K562 (cell line): ENCODE results near the gene CTNNA3. TPM values are rescaled to one million over a fixed set of nuclear protein-coding genes. Genes with fewer than 3 reads are reported as not detected.

Source experiments
- ATAC-seq: fragments of 200-7000 bp; cut with Tn5 transposase; 3 replicates; pipeline ENCODE4 v1.9.1; 2020; ENCODE audit warnings: moderate library complexity
- BruUV-seq: library from RNA; stranded (reverse); fragments of 400-500 nt; replicated peaks from 2 replicates; lab custom pipeline; 2021; lab: Mats Ljungman, UMichigan
- CTCF ChIA-PET: fragments of 300-600 bp; formaldehyde crosslinking; extraction: SDS; loops from one replicate; lab custom pipeline; 2021; ENCODE audit warnings: low intra/inter-chr PET ratio; lab: Yijun Ruan, JAX
- POLR2A ChIA-PET: fragments of 300-600, 350-650 bp; sonication (Branson Sonifier 250); formaldehyde crosslinking; extraction: SDS; loops from one replicate; lab custom pipeline; 2021; ENCODE audit warnings: antibody characterized with exemption, inconsistent platforms; lab: Yijun Ruan, JAX
- DNase-seq, 4 experiments: peaks; one replicate each; pipeline versions ENCODE4 v3.0.0 to v3.0.0-alpha.2; 2011 to 2018; ENCODE audit warnings: low spot score in 3 of 4, mixed read lengths in 3 of 4; ENCODE audit errors: extremely low read depth in 1 of 4
- FAIRE-seq: peaks from 2 replicates; lab custom pipeline; 2011; peaks lifted over from hg19 to GRCh38; lab: Jason Lieb, UNC
- H2AFZ ChIP-seq: 2 replicates; pipeline ENCODE4 v1.6.0; 2011; ENCODE audit warnings: low read depth, low read length, control low read depth, inconsistent platforms
- H3K27ac ChIP-seq: fragments of 200-600 bp; 3 replicates; pipeline ENCODE4 v1.8.0; 2011; ENCODE audit warnings: low read depth, mild to moderate bottlenecking, control low read depth, inconsistent platforms, low read length, moderate library complexity, mixed read lengths; ENCODE audit errors: extremely low read depth
- H3K27me3 ChIP-seq, 2 experiments: fragments of 300-600 bp in 1 of 2; 2 replicates in 1 of 2; 3 replicates in 1 of 2; pipeline versions ENCODE4 v1.6.0 to v1.8.0; 2011; ENCODE audit warnings: inconsistent platforms in 2 of 2, low read length in 2 of 2, mild to moderate bottlenecking in 1 of 2, mixed read lengths in 1 of 2, moderate library complexity in 1 of 2; ENCODE audit not compliant: control insufficient read depth in 2 of 2, insufficient read depth in 2 of 2
- H3K36me3 ChIP-seq: fragments of 300-600 bp; 3 replicates; pipeline ENCODE4 v1.8.0; 2011; ENCODE audit warnings: mild to moderate bottlenecking, low read length, inconsistent platforms; ENCODE audit not compliant: control insufficient read depth, insufficient read depth
- H3K4me1 ChIP-seq, 2 experiments: fragments of 200-600 bp in 1 of 2; replicated peaks in 1 of 2; 2 replicates in 1 of 2; 3 replicates in 1 of 2; pipeline versions ENCODE4 v1.5.1 to v1.8.0; 2011; ENCODE audit warnings: inconsistent platforms in 2 of 2, low read length in 2 of 2, mild to moderate bottlenecking in 1 of 2, mixed read lengths in 1 of 2, moderate library complexity in 1 of 2; ENCODE audit not compliant: control insufficient read depth in 2 of 2, insufficient read depth in 2 of 2
- H3K4me2 ChIP-seq: 2 replicates; pipeline ENCODE4 v1.6.1; 2011; ENCODE audit warnings: low read length, control low read depth, inconsistent platforms, mixed read lengths; ENCODE audit not compliant: insufficient read depth
- H3K4me3 ChIP-seq: fragments of 200-600 bp; sonication (generic), shearing (Covaris generic); 2 replicates; pipeline ENCODE4 v1.5.1; 2016; ENCODE audit warnings: control low read depth, inconsistent platforms
- H3K79me2 ChIP-seq: fragments of 200-600 bp; 3 replicates; pipeline ENCODE4 v1.8.0; 2011; ENCODE audit warnings: low read length, inconsistent platforms; ENCODE audit not compliant: control insufficient read depth, insufficient read depth
- H3K9ac ChIP-seq, 2 experiments: 2 replicates each; pipeline versions ENCODE4 v1.6.0 to v1.6.1; 2011; ENCODE audit warnings: low read depth in 2 of 2, low read length in 2 of 2, control low read depth in 1 of 2, inconsistent platforms in 1 of 2, mild to moderate bottlenecking in 1 of 2, mixed read lengths in 1 of 2; ENCODE audit not compliant: insufficient read depth in 1 of 2
- H3K9me1 ChIP-seq: one replicate; pipeline ENCODE4 v1.6.0; 2011; ENCODE audit warnings: inconsistent platforms, mild to moderate bottlenecking, low read length, moderate library complexity; ENCODE audit not compliant: control insufficient read depth, insufficient read depth
- H3K9me3 ChIP-seq: replicated peaks from 2 replicates; pipeline ENCODE4 v1.5.1; 2011; ENCODE audit warnings: low read depth, low read length, inconsistent platforms; ENCODE audit not compliant: control insufficient read depth, insufficient read depth
- H4K20me1 ChIP-seq: replicated peaks from 2 replicates; pipeline ENCODE4 v1.6.1; 2011; ENCODE audit warnings: low read length, inconsistent platforms, mixed read lengths; ENCODE audit not compliant: control insufficient read depth, insufficient read depth
- ARNT ChIP-seq, 2 experiments: fragments of 450-650 bp; IDR thresholded peaks; 2 replicates each; pipeline ENCODE4 v1.6.1; 2016; ENCODE audit warnings: mild to moderate bottlenecking in 1 of 2
- CHCHD3 ChIP-seq: fragments of 250-450 bp; sonication (Bioruptor Pico); IDR thresholded peaks from 2 replicates; pipeline ENCODE4 v2.1.2; 2022; ENCODE audit warnings: mild to moderate bottlenecking
- NEUROD1 ChIP-seq: fragments of 150-350 bp; IDR thresholded peaks from 2 replicates; pipeline ENCODE4 v1.6.1; 2014; ENCODE audit warnings: borderline replicate concordance, low read length, low read depth; ENCODE audit not compliant: partially characterized antibody
- PHTF2 ChIP-seq: fragments of 250-450 bp; sonication (Bioruptor Pico); IDR thresholded peaks from 2 replicates; pipeline ENCODE4 v1.5.0; 2021; ENCODE audit warnings: mild to moderate bottlenecking
- RBM17 ChIP-seq: fragments of 200-400 bp; formaldehyde crosslinking; IDR thresholded peaks from 2 replicates; pipeline ENCODE4 v1.6.1; 2017; ENCODE audit warnings: low read depth, mild to moderate bottlenecking, low read length, borderline replicate concordance
- RUNX1 ChIP-seq: sonication (generic); IDR thresholded peaks from 2 replicates; pipeline ENCODE4 v1.6.1; 2016; ENCODE audit warnings: antibody characterized with exemption, low read depth
- SREBF1 ChIP-seq: fragments of 150-350 bp; IDR thresholded peaks from 2 replicates; pipeline ENCODE4 v1.6.1; 2014; ENCODE audit warnings: antibody characterized with exemption, low read depth, low read length, borderline replicate concordance
- SRSF1 ChIP-seq: fragments of 200-400 bp; formaldehyde crosslinking; IDR thresholded peaks from 2 replicates; pipeline ENCODE4 v1.6.1; 2017; ENCODE audit warnings: mild to moderate bottlenecking, low read depth, low read length, moderate library complexity
- TCF7L2 ChIP-seq: fragments of 150-350 bp; IDR thresholded peaks from 2 replicates; pipeline ENCODE4 v1.6.1; 2016; ENCODE audit warnings: low read depth, mild to moderate bottlenecking, low read length, moderate library complexity
- XRCC3 ChIP-seq: fragments of 450-650 bp; IDR thresholded peaks from 2 replicates; pipeline ENCODE4 v1.6.1; 2017; ENCODE audit warnings: mild to moderate bottlenecking, moderate library complexity
- YBX1 ChIP-seq: fragments of 450-650 bp; IDR thresholded peaks from 2 replicates; pipeline ENCODE4 v1.7.1; 2016; ENCODE audit warnings: mild to moderate bottlenecking
- ZNF3 ChIP-seq: fragments of 250-450 bp; sonication (Bioruptor Pico); IDR thresholded peaks from 2 replicates; pipeline ENCODE4 v1.5.0; 2021; ENCODE audit warnings: mild to moderate bottlenecking, moderate library complexity
- ZNF408 ChIP-seq: fragments of 250-450 bp; sonication (Bioruptor Pico); IDR thresholded peaks from 2 replicates; pipeline ENCODE4 v1.4.0; 2020; ENCODE audit warnings: low read depth, mild to moderate bottlenecking, moderate library complexity
- ZNF507 ChIP-seq: conservative IDR thresholded peaks from 2 replicates; pipeline ENCODE4 v1.6.1; 2017; ENCODE audit warnings: missing genetic modification characterization, missing compliant biosample characterization
- WGBS: fragments of 100-300 bp; shearing (Covaris generic); methylation state at CpG from one replicate; pipeline ENCODE4 v1.1.6; 2016; ENCODE audit warnings: low coverage, mixed read lengths; ENCODE audit not compliant: insufficient coverage; ENCODE audit errors: missing lambda C conversion rate; 5-methylcytosine and 5-hydroxymethylcytosine counted together
- in situ Hi-C: fragments of 300-500 bp; cut with MboI; formaldehyde crosslinking; loops from 4 replicates; pipeline ENCODE4 v1.15.0; 2018; ENCODE audit warnings: inconsistent platforms, mixed read lengths
- intact Hi-C: fragments of 100-400 bp; cut with micrococcal nuclease; formaldehyde crosslinking; loops from 2 replicates; pipeline ENCODE4 v1.14.2; 2022
- polyA plus RNA-seq, 8 experiments: library from polyadenylated mRNA; depleted of rRNA in 4 of 8; stranded (reverse) in 5 of 8; unstranded in 3 of 8; fragments of >200 nt; fragmentation: Nextera tagmentation in 2 of 8; fragmentation: Illumina TruSeq in 1 of 8; extraction: Ambion mirVana in 2 of 8; extraction: Trizol in 1 of 8; gene quantifications; 2 replicates each; pipeline versions ENCODE4 v1.2.1 to v1.2.3, GENCODE V29; 2011 to 2014; ENCODE audit warnings: inconsistent platforms in 1 of 8, missing spikeins in 1 of 8
- total RNA-seq, 7 experiments: library from RNA; depleted of rRNA in 6 of 7; stranded (reverse); fragments of >200 nt in 6 of 7; fragmentation: Illumina TruSeq in 2 of 7; extraction: Trizol in 2 of 7; gene quantifications; 2 replicates each; pipeline versions ENCODE4 v1.2.1 to v1.2.3, GENCODE V29; 2011 to 2021; ENCODE audit warnings: low replicate concordance in 1 of 7
- TF ChIP-seq, protein P1 (sequence below): fragments of 450-650 bp; formaldehyde crosslinking; IDR thresholded peaks from 2 replicates; pipeline ENCODE4 v1.4.0; 2020; ENCODE audit warnings: mild to moderate bottlenecking
- TF ChIP-seq, protein P2 (sequence below): fragments of 250-450 bp; sonication (Bioruptor Pico); IDR thresholded peaks from 2 replicates; pipeline ENCODE4 v1.5.0; 2021; ENCODE audit warnings: mild to moderate bottlenecking, borderline replicate concordance

CTNNA3 gene
- total and polyA plus RNA-seq, 9 of the 15 experiments (the other 6 are each of a cell fraction or from before 2014, with no cell fraction given) = 0.04 TPM; not detected in 8

DNA sequence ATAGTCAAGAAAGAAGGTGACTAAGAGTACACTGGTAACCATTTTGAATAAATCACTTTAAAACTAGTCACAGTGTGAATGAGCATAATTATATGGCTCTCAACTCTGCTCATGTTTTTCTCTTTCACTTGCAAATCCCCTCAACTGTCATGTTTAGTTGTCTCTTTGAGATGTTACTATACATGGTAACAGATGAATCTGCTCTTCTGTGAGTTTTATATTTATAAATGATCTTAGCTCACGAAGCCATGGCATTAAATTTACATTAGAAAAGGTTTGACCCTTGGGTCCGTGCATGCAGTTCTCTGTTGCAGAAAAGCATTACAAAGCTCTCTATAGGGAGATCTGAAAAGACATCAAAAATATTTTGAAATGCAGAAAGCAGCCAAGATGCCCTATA is 803.1 kb downstream of the CTNNA3 start:
- H3K27me3 ChIP-seq = no peaks in the 10 kb centered on the region
- in situ Hi-C loops = no loop called here
- H3K9me1 ChIP-seq = no peaks in the 10 kb centered on the region
- H3K79me2 ChIP-seq = no peaks in the 10 kb centered on the region
- intact Hi-C loops = no loop called here
- no peak overlapping the region for H2AFZ ChIP-seq
- WGBS = 0% methylated on average over 2 of the region's 2 CpGs
- no peak overlapping the region for H3K9ac ChIP-seq
- H3K9me3 ChIP-seq = no peaks in the 10 kb centered on the region
- BruUV-seq = no TSS peak
- CTCF ChIA-PET = no interaction called here
- H3K4me1 ChIP-seq = no peaks in the 10 kb centered on the region
- H3K4me2 ChIP-seq = no peak overlapping the region
- ATAC-seq (no peak), FAIRE-seq (no peak), DNase-seq (no peak)
- no peak overlapping the region for H3K27ac ChIP-seq
- H3K4me3 ChIP-seq = no peak overlapping the region
- POLR2A ChIA-PET = no interaction called here
- H4K20me1 ChIP-seq = no peaks in the 10 kb centered on the region
- TF ChIP-seq ZNF507 = no peak
- no peak for TF ChIP-seq ZNF408 (CRISPR knock-in tag)
- no peak for TF ChIP-seq TCF7L2
- TF ChIP-seq, protein P1, sequence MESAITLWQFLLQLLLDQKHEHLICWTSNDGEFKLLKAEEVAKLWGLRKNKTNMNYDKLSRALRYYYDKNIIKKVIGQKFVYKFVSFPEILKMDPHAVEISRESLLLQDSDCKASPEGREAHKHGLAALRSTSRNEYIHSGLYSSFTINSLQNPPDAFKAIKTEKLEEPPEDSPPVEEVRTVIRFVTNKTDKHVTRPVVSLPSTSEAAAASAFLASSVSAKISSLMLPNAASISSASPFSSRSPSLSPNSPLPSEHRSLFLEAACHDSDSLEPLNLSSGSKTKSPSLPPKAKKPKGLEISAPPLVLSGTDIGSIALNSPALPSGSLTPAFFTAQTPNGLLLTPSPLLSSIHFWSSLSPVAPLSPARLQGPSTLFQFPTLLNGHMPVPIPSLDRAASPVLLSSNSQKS (CRISPR knock-in tag) = no peak
- no peak for TF ChIP-seq SREBF1
- TF ChIP-seq, protein P2, sequence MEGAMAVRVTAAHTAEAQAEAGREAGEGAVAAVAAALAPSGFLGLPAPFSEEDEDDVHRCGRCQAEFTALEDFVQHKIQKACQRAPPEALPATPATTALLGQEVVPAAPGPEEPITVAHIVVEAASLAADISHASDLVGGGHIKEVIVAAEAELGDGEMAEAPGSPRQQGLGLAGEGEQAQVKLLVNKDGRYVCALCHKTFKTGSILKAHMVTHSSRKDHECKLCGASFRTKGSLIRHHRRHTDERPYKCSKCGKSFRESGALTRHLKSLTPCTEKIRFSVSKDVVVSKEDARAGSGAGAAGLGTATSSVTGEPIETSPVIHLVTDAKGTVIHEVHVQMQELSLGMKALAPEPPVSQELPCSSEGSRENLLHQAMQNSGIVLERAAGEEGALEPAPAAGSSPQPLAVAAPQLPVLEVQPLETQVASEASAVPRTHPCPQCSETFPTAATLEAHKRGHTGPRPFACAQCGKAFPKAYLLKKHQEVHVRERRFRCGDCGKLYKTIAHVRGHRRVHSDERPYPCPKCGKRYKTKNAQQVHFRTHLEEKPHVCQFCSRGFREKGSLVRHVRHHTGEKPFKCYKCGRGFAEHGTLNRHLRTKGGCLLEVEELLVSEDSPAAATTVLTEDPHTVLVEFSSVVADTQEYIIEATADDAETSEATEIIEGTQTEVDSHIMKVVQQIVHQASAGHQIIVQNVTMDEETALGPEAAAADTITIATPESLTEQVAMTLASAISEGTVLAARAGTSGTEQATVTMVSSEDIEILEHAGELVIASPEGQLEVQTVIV (CRISPR knock-in tag) = no peak
- no peak for TF ChIP-seq PHTF2
- TF ChIP-seq ZNF3 (CRISPR knock-in tag) = no peak
- no peak for TF ChIP-seq SRSF1
- no peak for TF ChIP-seq NEUROD1
- TF ChIP-seq YBX1 = no peak
- no peak for TF ChIP-seq ARNT (IDR thresholded peaks at IDR 0.05)
- TF ChIP-seq RUNX1 = no peak
- no peak for TF ChIP-seq CHCHD3
- no peak for TF ChIP-seq RBM17
- TF ChIP-seq XRCC3 = no peak
- no peaks in the 10 kb centered on the region for H3K36me3 ChIP-seq
